Activated CD8-positive, alpha-beta memory T cell treated with anti-CD3 and anti-CD28 coated beads for 36 hours (primary cell): ENCODE results near the gene FCRL1. TPM values are rescaled to one million over a fixed set of nuclear protein-coding genes. Genes with fewer than 3 reads are reported as not detected.

Source experiments
- CTCF ChIA-PET: fragments of 350-600 bp; sonication (Branson Sonifier 250); formaldehyde crosslinking; loops from one replicate; lab custom pipeline; 2021; ENCODE audit warnings: antibody characterized with exemption; lab: Charles Lee
- POLR2A ChIA-PET: fragments of 350-600 bp; sonication (Branson Sonifier 250); formaldehyde crosslinking; loops from one replicate; lab custom pipeline; 2021; ENCODE audit warnings: antibody characterized with exemption; lab: Charles Lee
- total RNA-seq, 2 experiments: library from RNA; stranded (reverse); gene quantifications; one replicate each; pipeline ENCODE4 v1.2.3, GENCODE V29; 2021

Gene FCRL1, protein sequence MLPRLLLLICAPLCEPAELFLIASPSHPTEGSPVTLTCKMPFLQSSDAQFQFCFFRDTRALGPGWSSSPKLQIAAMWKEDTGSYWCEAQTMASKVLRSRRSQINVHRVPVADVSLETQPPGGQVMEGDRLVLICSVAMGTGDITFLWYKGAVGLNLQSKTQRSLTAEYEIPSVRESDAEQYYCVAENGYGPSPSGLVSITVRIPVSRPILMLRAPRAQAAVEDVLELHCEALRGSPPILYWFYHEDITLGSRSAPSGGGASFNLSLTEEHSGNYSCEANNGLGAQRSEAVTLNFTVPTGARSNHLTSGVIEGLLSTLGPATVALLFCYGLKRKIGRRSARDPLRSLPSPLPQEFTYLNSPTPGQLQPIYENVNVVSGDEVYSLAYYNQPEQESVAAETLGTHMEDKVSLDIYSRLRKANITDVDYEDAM
- not detected for total RNA-seq

DNA sequence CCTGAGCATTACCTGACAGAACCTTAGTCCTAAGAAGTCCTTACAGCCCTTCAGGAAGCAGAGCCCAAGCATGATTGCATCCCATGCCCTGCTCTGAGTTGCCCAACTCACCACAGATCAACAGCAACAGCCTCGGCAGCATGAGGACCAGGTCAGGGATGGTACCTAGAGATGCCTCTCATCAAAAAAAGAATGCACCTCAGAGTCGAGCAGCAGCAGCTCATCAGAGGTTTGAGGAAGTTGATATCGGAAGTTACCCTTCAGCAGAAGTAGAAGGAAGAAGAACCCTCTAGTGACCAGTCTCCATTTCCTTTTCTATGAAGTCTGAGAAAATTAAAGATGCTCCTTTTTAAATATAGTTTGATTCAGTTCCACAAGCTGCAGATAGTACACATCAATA is at the start of gene FCRL1:
FCRL1 (minus strand) TSS at position 225 of the 400 bp plus-strand sequence; CDS start at position 142, 83 bp downstream.
- POLR2A ChIA-PET, result no interaction called here
- CTCF ChIA-PET, result no interaction called here

DNA sequence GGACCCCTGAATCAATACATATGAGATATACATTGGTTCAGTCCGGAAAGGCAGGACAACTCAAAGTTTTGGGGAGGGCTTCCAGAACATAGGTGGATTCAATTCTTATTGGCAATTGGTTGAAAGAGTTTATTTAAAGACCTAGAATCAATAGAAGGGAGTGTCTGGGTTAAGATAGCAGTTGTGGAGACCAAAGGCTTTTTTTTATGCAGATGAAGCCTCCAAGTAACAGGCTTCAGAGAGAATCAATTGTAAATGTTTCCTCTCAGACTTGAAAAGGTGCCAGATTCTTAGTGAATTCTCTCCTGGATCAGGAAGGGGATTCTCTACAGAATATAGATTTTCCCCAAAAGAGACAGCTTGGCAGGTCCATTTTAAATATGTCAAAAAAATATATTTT is 48.7 kb upstream of the FCRL1 start:
- CTCF ChIA-PET, result interaction anchor here (0.6 kb wide), 1 partner anchor 256 kb away, joined by 4 read pairs; no protein-coding TSS in a partner anchor
- POLR2A ChIA-PET, result no interaction called here

DNA sequence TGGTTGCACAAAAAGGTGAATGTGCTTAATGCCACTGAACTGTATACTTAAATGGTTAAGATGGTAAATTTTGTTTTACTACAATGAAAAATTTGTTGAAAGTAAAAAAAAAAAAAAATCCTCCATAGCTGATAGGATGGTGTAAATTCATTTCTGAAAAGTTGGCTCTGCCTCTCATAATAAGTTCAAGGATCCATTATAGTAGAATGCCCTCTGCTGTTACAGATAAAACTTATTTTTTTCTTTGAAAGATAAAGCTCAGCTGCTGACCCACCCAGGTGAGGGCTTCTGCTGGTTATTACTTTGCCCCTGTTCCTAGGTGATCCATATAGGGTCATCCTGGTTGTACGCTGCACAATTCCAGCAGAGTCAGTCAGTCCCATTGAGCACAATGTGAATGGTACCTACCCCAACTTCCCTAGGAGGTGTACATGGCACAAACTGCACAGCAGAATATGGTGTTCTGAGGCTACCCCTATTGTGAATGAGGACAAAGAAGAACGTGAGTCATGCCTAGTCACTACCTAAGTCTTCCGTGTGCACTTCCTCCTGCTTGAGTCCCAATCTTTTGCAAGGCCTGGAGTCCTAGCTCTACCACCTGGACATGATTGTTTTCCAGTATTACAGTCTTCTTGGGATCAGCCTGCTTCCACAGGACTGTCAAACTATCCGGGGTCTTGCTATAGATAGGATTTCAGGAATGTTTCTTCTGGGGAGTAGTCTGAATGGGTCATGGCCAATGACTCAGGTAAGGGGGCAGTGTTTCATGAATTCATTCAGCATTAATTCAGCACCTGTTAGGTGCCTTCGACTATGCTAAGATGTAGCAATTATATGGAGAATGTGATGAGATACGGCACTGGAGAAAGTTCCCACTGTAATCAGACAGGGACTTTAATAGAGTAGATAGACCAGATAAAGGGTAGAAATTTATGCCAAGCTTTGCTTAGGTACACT is 42.5 kb upstream of the FCRL1 start:
- CTCF ChIA-PET, result no interaction called here
- POLR2A ChIA-PET, result no interaction called here

DNA sequence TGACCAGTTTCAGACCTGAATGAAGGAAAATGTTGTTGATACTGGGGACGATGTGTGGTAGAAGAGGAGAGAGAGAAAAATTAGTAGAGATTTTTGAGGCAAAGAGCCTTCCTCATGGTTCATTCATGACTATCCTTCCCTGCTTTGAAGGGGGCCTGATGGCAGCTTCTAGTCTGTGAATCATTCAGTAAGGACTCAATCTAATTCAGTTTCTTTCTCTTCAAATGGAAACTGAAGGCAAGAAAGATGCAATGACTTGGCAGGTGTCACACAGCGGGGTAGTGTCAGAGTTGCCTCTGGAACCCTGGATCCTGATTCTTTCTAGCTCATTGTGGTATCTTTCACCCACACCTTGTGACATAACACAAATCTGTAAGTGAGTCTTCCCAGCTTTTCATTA is 36.6 kb upstream of the FCRL1 start:
- POLR2A ChIA-PET, result no interaction called here
- CTCF ChIA-PET, result no interaction called here

DNA sequence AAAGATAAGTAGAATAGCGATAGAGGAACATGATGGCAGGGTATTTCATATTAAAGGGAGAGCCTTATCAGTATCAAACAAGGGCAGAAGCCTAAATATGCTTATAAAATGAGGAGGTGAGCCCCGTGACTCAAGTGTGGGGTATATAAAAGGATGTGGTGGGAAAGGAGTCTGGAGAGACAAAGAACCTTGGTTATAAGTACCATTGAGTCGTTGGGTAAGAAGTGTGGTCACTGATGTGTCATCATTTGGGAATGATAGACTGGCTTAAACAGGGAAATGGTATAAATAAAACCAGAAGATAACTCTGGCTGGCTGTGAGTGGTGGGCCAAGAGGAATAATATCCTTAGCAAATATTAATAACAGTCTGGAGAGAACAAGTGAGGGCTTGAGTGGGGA is 32.6 kb upstream of the FCRL1 start:
- POLR2A ChIA-PET, result no interaction called here
- CTCF ChIA-PET, result no interaction called here

DNA sequence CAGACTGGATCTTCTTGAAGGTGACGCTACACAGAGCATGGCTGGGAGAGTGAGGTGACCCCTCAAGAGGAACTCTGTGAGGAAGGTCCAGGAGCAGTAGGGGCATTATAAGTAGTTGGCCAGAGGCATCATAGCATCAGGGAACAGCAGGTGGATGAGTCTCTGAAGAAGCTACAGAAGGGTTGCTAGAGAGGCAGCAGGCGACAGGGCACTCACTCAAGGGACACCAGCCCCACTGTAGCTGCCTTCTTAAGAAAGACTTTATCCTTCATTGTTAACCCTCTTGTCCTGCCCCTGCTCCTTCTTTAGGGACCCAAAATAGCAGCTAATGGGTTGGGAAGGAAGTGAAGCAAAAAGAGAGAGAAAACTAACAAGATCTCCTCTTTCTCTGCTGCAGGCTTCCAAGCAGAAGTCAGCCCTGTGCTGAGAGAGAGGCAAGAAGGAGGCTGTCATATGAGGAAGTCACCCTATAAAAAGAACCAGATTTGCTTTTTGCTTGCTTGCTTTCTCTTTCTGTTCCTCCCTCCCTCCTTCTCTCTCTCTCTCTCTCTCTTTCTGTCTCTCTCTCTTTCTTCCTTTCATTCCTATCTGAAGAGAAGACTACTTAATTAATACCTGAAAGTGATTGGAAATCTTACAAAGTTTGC is 29.4 kb upstream of the FCRL1 start:
- ChIA-PET CTCF (no interaction called here), POLR2A (no interaction called here)

DNA sequence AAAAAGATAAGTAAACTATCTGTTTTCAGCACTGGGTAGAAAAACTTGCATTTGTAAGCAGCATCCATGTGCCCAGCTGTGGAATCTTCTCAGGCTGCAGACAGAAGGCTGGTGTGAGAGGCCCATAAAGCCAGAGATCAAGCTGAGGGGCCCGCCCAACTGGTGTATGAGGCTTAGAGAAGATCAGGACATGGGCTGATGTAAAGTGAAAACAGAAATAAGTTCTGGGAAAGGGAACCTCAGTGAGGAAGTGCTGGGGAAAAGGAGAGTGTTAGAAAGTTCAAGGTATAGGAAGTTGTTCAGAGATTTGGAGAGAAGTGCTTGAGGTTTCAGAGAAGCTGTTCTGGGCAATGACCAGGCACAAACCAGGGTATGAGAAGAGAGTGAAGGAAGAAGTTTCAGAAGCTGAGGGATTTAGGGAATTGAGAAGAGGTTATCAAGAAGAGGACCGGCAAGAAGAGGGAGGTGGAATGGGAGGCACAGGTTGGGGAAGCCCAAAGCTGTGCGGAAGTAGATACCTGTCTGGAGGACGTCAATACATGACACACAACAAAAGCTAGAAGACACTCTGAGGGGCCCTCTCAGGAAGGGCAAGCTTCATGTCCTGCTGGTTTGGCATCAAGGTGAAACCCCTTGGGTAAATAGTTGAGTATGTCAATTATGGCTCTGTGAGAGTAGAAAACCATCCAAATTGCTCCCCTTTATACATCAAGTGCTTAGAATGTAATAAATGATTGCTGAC is 24.3 kb upstream of the FCRL1 start:
- ChIA-PET POLR2A (no interaction called here), CTCF (no interaction called here)

DNA sequence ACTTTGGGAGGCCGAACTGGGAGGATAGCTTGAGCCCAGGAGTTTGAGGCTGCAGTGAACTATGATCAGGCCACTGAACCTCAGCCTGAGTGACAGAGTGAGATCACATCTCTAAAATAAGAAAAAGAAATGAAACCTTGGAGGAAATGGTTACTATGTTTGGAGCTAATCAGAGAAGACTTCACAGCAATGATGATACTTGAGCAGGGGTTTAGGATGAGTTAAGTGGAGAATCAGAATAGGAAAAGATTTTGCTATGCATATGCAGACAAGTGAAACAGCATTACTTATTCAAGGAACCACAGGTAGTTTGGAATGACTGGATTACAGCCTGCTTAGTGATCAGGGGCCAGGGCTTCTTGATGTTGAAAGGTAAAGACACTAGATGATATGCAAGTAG is 23.0 kb upstream of the FCRL1 start:
- POLR2A ChIA-PET, result no interaction called here
- CTCF ChIA-PET, result no interaction called here

DNA sequence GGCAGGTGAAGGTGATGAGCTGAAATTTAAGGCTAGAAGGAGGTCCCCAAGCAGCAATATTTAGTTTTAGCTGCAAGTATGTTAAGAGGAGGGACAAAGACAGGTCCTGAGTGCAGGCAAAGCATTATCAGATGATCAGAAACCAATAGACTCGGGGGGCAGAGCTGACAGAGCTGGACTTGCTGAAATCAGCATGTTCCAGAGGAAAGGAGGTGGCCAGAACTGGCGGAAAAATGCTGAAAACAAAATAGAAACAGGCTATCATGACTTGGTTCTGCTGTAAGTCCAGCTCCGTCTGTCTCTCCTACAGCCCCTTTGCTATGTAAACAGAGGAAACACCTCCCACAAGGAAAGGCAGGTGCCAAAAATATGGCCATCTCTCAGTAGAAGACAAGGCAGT is 21.8 kb upstream of the FCRL1 start, which contains the start of gene CD5L:
CD5L (minus strand) TSS at position 101 of the 400 bp plus-strand sequence. CDS start 107 bp downstream, outside the sequence.
- ChIA-PET POLR2A (no interaction called here), CTCF (interaction anchor here (0.6 kb wide), 1 partner anchor 195 kb away, joined by 4 read pairs; no protein-coding TSS in a partner anchor)

DNA sequence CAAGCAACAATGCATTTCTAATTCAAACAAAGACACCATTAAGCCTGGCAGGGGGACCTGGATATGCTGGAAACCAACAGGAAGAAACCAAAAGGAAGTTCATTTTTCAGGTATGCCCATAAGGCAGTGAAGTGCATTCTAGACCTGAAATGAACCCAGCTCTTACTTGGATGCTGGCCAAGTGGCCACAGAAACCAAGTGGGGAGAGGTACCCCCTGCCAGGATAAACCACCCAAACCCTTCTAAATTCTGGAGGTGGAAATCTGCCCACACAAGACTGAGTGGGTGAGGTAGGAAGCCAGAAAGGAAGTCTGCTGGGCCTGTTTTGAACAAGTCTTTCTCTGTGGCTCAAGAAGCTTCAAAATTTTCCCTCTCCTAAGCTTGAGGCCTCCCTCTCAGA is 19.0 kb upstream of the FCRL1 start:
- ChIA-PET POLR2A (no interaction called here), CTCF (no interaction called here)

DNA sequence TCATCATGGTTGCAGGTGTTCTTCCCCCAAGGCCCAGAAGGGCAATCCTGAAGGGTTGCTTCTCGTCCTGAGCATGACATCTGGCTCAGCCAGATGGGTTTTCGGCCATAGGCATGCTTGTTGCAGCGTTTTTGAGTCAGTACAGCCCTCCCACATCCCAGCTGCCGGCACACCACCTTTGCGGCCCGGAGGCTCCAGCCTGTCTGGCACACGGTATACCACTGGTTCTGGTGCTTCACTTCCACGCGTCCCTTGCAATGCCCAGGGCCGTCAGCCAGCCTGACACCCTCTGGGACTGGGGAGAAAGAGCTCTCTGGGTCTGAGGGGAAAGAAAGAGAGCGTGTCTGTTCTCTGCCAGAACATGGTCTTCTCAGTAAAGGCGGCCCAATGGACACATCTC is 14.5 kb upstream of the FCRL1 start:
- POLR2A ChIA-PET, result no interaction called here
- CTCF ChIA-PET, result no interaction called here

DNA sequence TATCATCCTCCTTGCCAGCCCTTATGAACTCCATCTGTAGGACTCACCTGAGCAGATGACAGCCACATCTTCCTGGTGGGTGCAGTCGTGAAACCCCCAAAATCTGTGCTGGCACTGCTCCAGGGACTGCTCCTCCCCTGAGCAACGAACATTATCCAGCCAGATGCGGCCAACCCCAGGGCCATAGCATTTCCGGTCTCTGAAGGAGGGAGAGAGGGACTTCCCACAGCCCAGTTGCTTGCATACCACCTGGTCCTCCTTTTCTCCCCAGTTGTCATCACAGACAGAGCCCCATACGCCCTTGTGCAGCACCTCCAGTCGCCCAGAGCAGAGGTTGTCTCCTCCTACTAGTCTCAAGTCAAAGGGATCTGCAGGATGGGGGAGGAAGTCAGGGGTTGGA is 13.2 kb upstream of the FCRL1 start:
- ChIA-PET POLR2A (no interaction called here), CTCF (no interaction called here)

DNA sequence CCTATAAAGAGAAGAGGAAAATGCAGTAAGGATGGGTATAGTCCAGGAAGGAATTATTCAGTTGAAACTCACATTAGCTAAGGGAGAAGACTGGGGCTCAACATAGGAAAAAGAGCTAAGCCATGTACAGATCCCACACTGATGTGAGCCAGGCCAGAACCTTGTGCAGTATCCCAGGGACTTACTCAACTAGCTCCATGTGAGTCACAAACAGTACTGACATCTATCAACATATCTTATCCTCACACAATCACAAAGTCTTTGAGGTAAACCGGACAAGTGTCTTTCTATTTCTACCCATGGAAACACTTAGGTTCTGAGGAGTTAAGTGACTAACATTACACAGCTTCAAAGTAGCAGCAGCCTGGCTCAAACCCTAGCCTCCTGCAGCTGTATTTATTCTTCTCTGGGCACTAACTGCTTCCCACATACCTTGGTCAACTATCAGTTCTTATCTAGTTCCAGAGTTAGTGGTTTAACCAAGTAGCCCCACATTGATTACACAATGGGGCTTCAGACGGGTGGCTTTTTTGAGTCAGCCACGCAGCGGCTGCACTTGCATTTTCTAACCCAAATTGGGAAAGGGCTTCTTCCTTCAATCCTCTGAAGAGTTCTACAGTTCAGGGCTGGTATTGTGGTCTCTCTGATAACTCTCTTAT is 12.2 kb upstream of the FCRL1 start:
- ChIA-PET CTCF (no interaction called here), POLR2A (no interaction called here)

DNA sequence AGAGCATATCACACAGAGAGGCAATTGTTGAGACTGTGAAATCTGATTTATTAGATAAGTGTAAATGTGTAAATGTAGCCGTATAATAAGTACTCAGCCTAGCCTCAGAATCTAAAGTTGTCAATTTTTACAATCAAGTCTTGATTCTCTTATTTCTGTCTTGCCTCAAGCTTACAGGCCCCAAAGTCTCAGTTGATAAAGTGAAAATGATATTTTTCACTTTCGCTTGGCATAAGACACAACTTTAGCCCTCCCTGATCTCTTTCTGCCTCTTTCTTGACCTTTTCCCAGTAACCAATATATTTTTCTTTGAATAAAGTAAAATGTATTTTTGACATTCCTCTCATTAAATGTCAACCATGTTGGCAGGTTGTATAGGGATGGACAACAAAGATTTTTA is 11.0 kb upstream of the FCRL1 start:
- ChIA-PET CTCF (no interaction called here), POLR2A (no interaction called here)

DNA sequence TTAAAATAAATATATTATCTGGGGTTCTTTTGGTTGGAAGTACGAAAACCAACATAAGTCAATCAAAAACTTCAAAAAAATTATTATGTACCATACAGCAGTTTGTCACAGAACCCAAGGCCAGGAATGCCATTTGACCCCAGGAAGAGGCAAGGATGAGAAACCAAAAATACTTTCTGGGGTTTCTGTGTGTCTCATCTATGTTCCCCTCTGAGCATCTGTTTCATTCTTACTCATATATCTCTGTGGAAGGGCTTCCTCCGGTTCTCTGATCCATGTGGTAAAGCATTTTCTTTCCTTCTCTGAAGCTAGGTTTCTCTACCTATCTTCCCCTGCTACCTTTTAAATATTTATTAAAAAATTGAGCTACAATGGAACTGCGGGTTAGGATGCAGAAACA is 9.8 kb upstream of the FCRL1 start:
- ChIA-PET POLR2A (no interaction called here), CTCF (no interaction called here)

DNA sequence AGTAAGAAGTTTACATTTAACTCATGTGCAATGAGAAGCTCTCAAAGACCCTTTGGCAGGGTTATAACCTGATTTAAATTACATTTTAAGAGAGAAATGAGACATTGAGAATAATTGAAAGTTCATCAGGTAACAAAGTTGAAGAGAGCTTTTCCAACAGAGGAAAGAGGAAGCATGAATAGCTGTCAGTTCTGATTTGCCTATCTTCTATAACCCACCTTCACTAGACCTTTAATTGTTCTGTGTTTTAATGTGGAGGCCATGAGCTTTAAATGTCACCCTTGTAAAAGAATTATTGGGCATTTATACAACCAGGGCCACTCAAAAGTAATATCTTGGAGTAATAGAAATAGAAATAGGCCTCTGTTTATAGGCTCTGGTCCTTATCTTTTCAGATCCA is 9.3 kb upstream of the FCRL1 start:
- ChIA-PET POLR2A (no interaction called here), CTCF (no interaction called here)

DNA sequence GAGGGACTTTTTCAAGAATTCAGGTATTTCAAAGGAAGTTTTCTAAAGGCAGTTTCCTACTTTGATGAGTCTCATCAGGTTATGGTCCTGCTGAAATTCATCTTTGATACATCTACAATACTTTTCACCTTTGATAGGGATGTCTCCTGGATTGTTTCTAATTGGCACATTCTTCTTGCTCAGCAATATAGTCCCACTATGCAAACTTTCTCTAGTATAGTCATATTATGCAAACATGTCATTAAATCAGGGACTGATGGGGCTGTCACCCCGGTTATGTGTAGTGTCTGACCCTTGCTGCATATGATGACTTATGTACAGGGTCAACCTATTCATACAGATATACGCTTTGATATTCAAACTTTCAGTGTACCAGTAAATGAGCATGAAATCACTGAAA is 379 bp upstream of the FCRL1 start:
- CTCF ChIA-PET, result no interaction called here
- POLR2A ChIA-PET, result no interaction called here

DNA sequence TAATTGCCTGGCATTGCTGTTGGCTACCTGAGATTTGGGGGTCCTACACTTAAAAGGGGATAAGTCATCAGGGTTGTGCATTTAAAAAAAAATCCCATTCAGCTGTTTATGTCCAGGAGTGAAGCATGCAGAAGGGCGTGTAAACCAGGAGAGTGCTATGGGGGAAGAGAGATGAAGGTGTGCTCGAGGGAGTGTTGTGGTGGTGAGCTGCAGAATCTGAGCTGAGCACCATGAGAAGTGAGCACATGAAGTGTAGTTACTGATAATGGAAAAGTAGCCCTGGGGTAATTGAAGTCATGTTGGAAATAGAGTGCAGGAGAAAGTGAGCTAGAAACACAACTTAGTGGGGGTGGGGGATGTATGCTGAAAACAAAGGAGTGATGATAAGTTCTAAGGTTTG is 705 bp downstream of the FCRL1 start:
- CTCF ChIA-PET, result no interaction called here
- POLR2A ChIA-PET, result no interaction called here

DNA sequence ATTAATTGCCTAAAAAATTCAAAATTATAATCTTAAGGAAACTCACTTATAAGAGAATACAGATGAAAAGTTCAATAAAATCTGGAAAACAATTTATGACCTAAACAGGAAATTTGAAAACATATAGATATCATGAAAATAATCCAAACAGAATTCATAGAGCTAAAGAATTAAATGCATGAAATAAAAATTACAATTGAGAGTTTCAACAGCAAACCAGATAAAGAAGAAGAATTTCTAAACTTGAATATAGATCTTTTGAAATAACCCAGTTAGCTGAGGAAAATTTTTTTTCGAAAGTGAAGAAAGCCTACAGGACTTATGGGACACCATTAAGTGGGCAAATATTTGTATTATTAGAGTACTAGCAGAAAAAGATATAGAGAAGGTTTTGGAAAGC is 6.7 kb downstream of the FCRL1 start:
- ChIA-PET CTCF (no interaction called here), POLR2A (no interaction called here)
